WTC11 (cell line): Measurements from ENCODE around the gene ADRB1. TPM values are rescaled to one million over a fixed set of nuclear protein-coding genes. Genes with fewer than 3 reads are reported as not detected.
A peak's percentile ranks its signal among the peaks of the same experiment; 100 is the strongest.

Source experiments
- ATAC-seq: fragments of 200-7000 bp; cut with Tn5 transposase; 2 replicates; pipeline ENCODE4 v1.10.0; 2021; ENCODE audit warnings: mild to moderate bottlenecking, moderate library complexity
- CTCF ChIA-PET: fragments of 300-600 bp; sonication (Branson Sonifier 250); formaldehyde crosslinking; loops from one replicate; lab custom pipeline; 2021; ENCODE audit warnings: antibody characterized with exemption; lab: Charles Lee
- POLR2A ChIA-PET: fragments of 350-600 bp; sonication (Branson Sonifier 250); formaldehyde crosslinking; loops from one replicate; lab custom pipeline; 2021; ENCODE audit warnings: antibody characterized with exemption; lab: Charles Lee
- DNase-seq: peaks from one replicate; pipeline ENCODE4 v3.0.0; 2021; ENCODE audit warnings: low spot score
- H3K27ac Mint-ChIP-seq: 2 replicates; pipeline ENCODE4 v1.8.0; 2021; ENCODE audit warnings: mixed read lengths
- H3K27me3 Mint-ChIP-seq: 2 replicates; pipeline ENCODE4 v1.8.0; 2021; ENCODE audit warnings: low read depth, mild to moderate bottlenecking, moderate library complexity, mixed read lengths
- H3K36me3 Mint-ChIP-seq: 2 replicates; pipeline ENCODE4 v1.8.0; 2021; ENCODE audit warnings: mixed read lengths
- H3K4me1 Mint-ChIP-seq: 2 replicates; pipeline ENCODE4 v1.8.0; 2022; ENCODE audit warnings: mixed read lengths
- H3K4me3 Mint-ChIP-seq: 2 replicates; pipeline ENCODE4 v1.8.0; 2021; ENCODE audit warnings: mild to moderate bottlenecking, moderate library complexity, mixed read lengths
- H3K9me3 Mint-ChIP-seq: 2 replicates; pipeline ENCODE4 v1.8.0; 2021; ENCODE audit warnings: mixed read lengths
- ATF6 ChIP-seq: sonication (generic); formaldehyde crosslinking; IDR thresholded peaks from 2 replicates; pipeline ENCODE4 v1.8.1; 2023; ENCODE audit warnings: mild to moderate bottlenecking, missing genetic modification reagents
- CDX4 ChIP-seq: fragments of 250-450 bp; sonication (Bioruptor Pico); IDR thresholded peaks from 2 replicates; pipeline ENCODE4 v1.9.0; 2021; ENCODE audit warnings: moderate library complexity, mild to moderate bottlenecking, inconsistent platforms, borderline replicate concordance
- FOXJ3 ChIP-seq: sonication (generic); formaldehyde crosslinking; IDR thresholded peaks from 2 replicates; pipeline ENCODE4 v1.9.0; 2021; ENCODE audit warnings: missing genetic modification reagents, mild to moderate bottlenecking, borderline replicate concordance
- FOXP4 ChIP-seq: sonication (generic); formaldehyde crosslinking; IDR thresholded peaks from 2 replicates; pipeline ENCODE4 v1.8.0; 2022; ENCODE audit warnings: mild to moderate bottlenecking, missing genetic modification reagents
- GABPB1 ChIP-seq: sonication (generic); formaldehyde crosslinking; IDR thresholded peaks from 2 replicates; pipeline ENCODE4 v1.8.1; 2023; ENCODE audit warnings: mild to moderate bottlenecking, missing genetic modification reagents
- GTF2I ChIP-seq: fragments of 250-450 bp; sonication (Bioruptor Pico); conservative IDR thresholded peaks from 2 replicates; pipeline ENCODE4 v1.4.0; 2021; ENCODE audit warnings: mild to moderate bottlenecking
- NFE2L1 ChIP-seq: sonication (generic); formaldehyde crosslinking; IDR thresholded peaks from 2 replicates; pipeline ENCODE4 v1.8.1; 2023; ENCODE audit warnings: missing genetic modification reagents
- NR1H2 ChIP-seq: sonication (generic); formaldehyde crosslinking; IDR thresholded peaks from 2 replicates; pipeline ENCODE4 v1.9.0; 2021; ENCODE audit warnings: mild to moderate bottlenecking, moderate library complexity, missing genetic modification reagents
- NR3C1 ChIP-seq: sonication (generic); formaldehyde crosslinking; conservative IDR thresholded peaks from 2 replicates; pipeline ENCODE4 v1.8.1; 2023; ENCODE audit warnings: low read depth, mild to moderate bottlenecking, missing genetic modification reagents
- PRDM15 ChIP-seq: sonication (generic); formaldehyde crosslinking; IDR thresholded peaks from 2 replicates; pipeline ENCODE4 v1.8.0; 2022; ENCODE audit warnings: missing genetic modification reagents
- PRRX2 ChIP-seq: fragments of 250-450 bp; sonication (Bioruptor Pico); IDR thresholded peaks from 2 replicates; pipeline ENCODE4 v1.8.0; 2021; ENCODE audit warnings: mild to moderate bottlenecking
- USF1 ChIP-seq: sonication (generic); formaldehyde crosslinking; IDR thresholded peaks from 2 replicates; pipeline ENCODE4 v1.8.0; 2022; ENCODE audit warnings: mild to moderate bottlenecking, missing genetic modification reagents
- USF2 ChIP-seq: sonication (generic); formaldehyde crosslinking; IDR thresholded peaks from 2 replicates; pipeline ENCODE4 v1.8.1; 2023; ENCODE audit warnings: mild to moderate bottlenecking, missing genetic modification reagents, moderate library complexity
- ZNF263 ChIP-seq: sonication (generic); formaldehyde crosslinking; IDR thresholded peaks from 2 replicates; pipeline ENCODE4 v1.8.1; 2022; ENCODE audit warnings: low read depth, mild to moderate bottlenecking, moderate library complexity, missing genetic modification reagents
- ZNF425 ChIP-seq: fragments of 250-450 bp; sonication (Bioruptor Pico); conservative IDR thresholded peaks from 2 replicates; pipeline ENCODE4 v1.9.0; 2021; ENCODE audit warnings: mild to moderate bottlenecking
- total RNA-seq: library from RNA; stranded (reverse); gene quantifications from 3 replicates; pipeline ENCODE4 v1.2.3, GENCODE V29; 2021

Gene ADRB1
- total RNA-seq, 1 experiment from 2014 or later = 0.35 TPM

- ATAC-seq = no peak
- TF ChIP-seq GABPB1 (CRISPR knock-in tag) = no peak
- TF ChIP-seq USF2 = no peak
- TF ChIP-seq PRRX2 (CRISPR knock-in tag) = no peak
- no peak for TF ChIP-seq NR3C1 (CRISPR knock-in tag)
- TF ChIP-seq ZNF263 (CRISPR knock-in tag) = no peak
- no peak for TF ChIP-seq CDX4 (CRISPR knock-in tag)
- TF ChIP-seq FOXP4 (CRISPR knock-in tag) = no peak
- no peak for TF ChIP-seq PRDM15 (CRISPR knock-in tag)
- 0 out of 2 replicates have a peak, but pooled peaks cover 4% of the 10 kb centered on the region for H3K4me1 Mint-ChIP-seq
Measured at GRCh38 chr10:114081911-114082583, 38.4 kb downstream of the ADRB1 start.

GRCh38 chr10:114083040-114083439, 39.4 kb downstream of the ADRB1 start:
- Mint-ChIP-seq H3K9me3 (peaks cover 8% of the 10 kb centered on the region), H3K4me1 (0 out of 2 replicates have a peak, but pooled peaks cover under 1% of the 10 kb centered on the region), H3K4me3 (no peak overlapping the region), H3K27ac (no peak overlapping the region), H3K27me3 (no peaks in the 10 kb centered on the region), H3K36me3 (no peaks in the 10 kb centered on the region)
- no peak for ATAC-seq
- ChIA-PET CTCF (interaction anchor here (0.7 kb wide), 1 partner anchor 15 kb away, joined by 3 read pairs; no protein-coding TSS in a partner anchor), POLR2A (no interaction called here)
- TF ChIP-seq USF2 (peak; percentile 76), USF1 (CRISPR knock-in tag) (peak; percentile 53; the same call in 1 of the 2 replicates), NFE2L1 (no peak), FOXJ3 (CRISPR knock-in tag) (no peak), NR1H2 (CRISPR knock-in tag) (no peak), ZNF425 (CRISPR knock-in tag) (no peak), ATF6 (no peak), GTF2I (CRISPR knock-in tag) (no peak)
- no peak for DNase-seq

More at GRCh38 chr10:114081911-114082583, 38.4 kb downstream of the ADRB1 start:
- DNase-seq = no peak
- Mint-ChIP-seq H3K36me3 (no peaks in the 10 kb centered on the region), H3K27ac (no peak overlapping the region), H3K27me3 (no peaks in the 10 kb centered on the region), H3K4me3 (no peak overlapping the region), H3K9me3 (peaks cover 8% of the 10 kb centered on the region)
- CTCF ChIA-PET = interaction anchor here (0.7 to 0.9 kb wide), 2 partner anchors 14 to 40 kb away, joined by 3 read pairs; no protein-coding TSS in a partner anchor
- POLR2A ChIA-PET = no interaction called here
